ENCODE data around the gene XKR8. TPM values are rescaled to one million over a fixed set of nuclear protein-coding genes. Genes with fewer than 3 reads are reported as not detected.

The XKR8 gene
- total RNA-seq, 1 experiment from 2014 or later: 17.2 TPM

DNA sequence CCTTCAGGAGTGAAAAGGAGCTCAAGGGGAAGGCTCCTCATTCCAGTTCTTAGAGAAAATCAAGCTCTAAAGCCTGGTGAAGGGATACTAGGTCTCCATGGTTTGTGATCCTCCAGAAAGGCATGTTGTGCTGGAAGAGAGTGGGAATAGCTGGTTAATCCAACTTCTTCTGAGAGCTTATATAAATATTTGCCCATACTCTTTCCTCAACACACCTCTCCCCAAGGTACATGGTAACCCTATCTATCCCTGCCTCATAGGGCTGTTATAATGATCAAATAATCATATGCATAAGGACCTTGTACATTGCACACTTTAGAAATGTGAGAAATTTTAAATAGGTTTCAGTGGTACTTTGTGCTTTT, 14.6 kb downstream of the XKR8 start:
- H3K4me3 Mint-ChIP-seq: no peak overlapping the region
- H4K91ac ChIP-seq (ENCODE audit: insufficient read length, low read depth, low read length): no peak overlapping the region
- no peak overlapping the region for H3K56ac ChIP-seq (ENCODE audit: insufficient read length, low read depth, low read length)
- H3K4me1 ChIP-seq (ENCODE audit: insufficient read depth, low read length): no peaks in the 10 kb centered on the region
- no peaks in the 10 kb centered on the region for H3K4me1 Mint-ChIP-seq
- H3K27ac Mint-ChIP-seq: no peak overlapping the region
- peaks cover 0 to 21% (median 10%) of the 10 kb centered on the region in 3 experiments; a peak in 6 of 7 replicates for H3K36me3 Mint-ChIP-seq (ENCODE audit: insufficient read depth in 1 of 3, low read depth in 3 of 3)
- H3K79me2 ChIP-seq (ENCODE audit: insufficient read depth, low read length): no peaks in the 10 kb centered on the region
- H3K23ac ChIP-seq (ENCODE audit: insufficient read length, low read depth, low read length): no peak overlapping the region
- H3K27me3 Mint-ChIP-seq (ENCODE audit: low read depth): no peaks in the 10 kb centered on the region
- H3K9me3 ChIP-seq (ENCODE audit: control insufficient read depth, low read depth, low read length): no peaks in the 10 kb centered on the region
- no peak overlapping the region for H2BK15ac ChIP-seq (ENCODE audit: low read depth, low read length)
- H3K23me2 ChIP-seq (ENCODE audit: insufficient read length, low read depth, low read length, poor library complexity, severe bottlenecking): no peaks in the 10 kb centered on the region
- H2BK20ac ChIP-seq (ENCODE audit: low read depth, low read length, poor library complexity, severe bottlenecking): no peak overlapping the region
- TF ChIP-seq, protein P1, sequence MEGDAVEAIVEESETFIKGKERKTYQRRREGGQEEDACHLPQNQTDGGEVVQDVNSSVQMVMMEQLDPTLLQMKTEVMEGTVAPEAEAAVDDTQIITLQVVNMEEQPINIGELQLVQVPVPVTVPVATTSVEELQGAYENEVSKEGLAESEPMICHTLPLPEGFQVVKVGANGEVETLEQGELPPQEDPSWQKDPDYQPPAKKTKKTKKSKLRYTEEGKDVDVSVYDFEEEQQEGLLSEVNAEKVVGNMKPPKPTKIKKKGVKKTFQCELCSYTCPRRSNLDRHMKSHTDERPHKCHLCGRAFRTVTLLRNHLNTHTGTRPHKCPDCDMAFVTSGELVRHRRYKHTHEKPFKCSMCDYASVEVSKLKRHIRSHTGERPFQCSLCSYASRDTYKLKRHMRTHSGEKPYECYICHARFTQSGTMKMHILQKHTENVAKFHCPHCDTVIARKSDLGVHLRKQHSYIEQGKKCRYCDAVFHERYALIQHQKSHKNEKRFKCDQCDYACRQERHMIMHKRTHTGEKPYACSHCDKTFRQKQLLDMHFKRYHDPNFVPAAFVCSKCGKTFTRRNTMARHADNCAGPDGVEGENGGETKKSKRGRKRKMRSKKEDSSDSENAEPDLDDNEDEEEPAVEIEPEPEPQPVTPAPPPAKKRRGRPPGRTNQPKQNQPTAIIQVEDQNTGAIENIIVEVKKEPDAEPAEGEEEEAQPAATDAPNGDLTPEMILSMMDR (conservative IDR thresholded peaks at IDR 0.05): no peak
- H2BK12ac ChIP-seq (ENCODE audit: insufficient read length, low read depth, low read length): no peak overlapping the region
- no peak overlapping the region for H2BK120ac ChIP-seq (ENCODE audit: low read depth, low read length, poor library complexity, severe bottlenecking)
- H4K20me1 ChIP-seq (ENCODE audit: control insufficient read depth, insufficient read depth, insufficient read length): no peaks in the 10 kb centered on the region
- H3K9ac ChIP-seq (ENCODE audit: extremely low read depth, insufficient read length, low read length): no peak overlapping the region
- no peak overlapping the region for H2BK5ac ChIP-seq (ENCODE audit: insufficient read length, low read length)
- H3K4ac ChIP-seq (ENCODE audit: low read depth, low read length): no peak overlapping the region
- no peak overlapping the region for H3K18ac ChIP-seq (ENCODE audit: insufficient read length, low read depth, low read length)
- DNase-seq: no peak
- H3K27me3 ChIP-seq (ENCODE audit: insufficient read depth, low read length): no peaks in the 10 kb centered on the region
- no peak overlapping the region for H2AFZ ChIP-seq (ENCODE audit: low read length)
- no peaks in the 10 kb centered on the region for H3K79me1 ChIP-seq (ENCODE audit: insufficient read depth, low read depth, low read length, poor library complexity, severe bottlenecking)
- H3K27ac ChIP-seq (ENCODE audit: insufficient read length, low read depth, low read length): no peak overlapping the region
- H2AK5ac ChIP-seq (ENCODE audit: insufficient read length, low read length): no peak overlapping the region
- H3K9me3 Mint-ChIP-seq: no peaks in the 10 kb centered on the region
- no peak overlapping the region for H4K5ac ChIP-seq (ENCODE audit: insufficient read length, low read depth, low read length)
- H4K8ac ChIP-seq (replicated peaks; ENCODE audit: insufficient read length, low read depth, low read length): no peak overlapping the region
- no peak overlapping the region for H3K4me2 ChIP-seq (ENCODE audit: insufficient read depth, insufficient read length, low read length)
- H3T11ph ChIP-seq (ENCODE audit: low read length): no peak overlapping the region
- no peak overlapping the region for H3K14ac ChIP-seq (ENCODE audit: insufficient read depth, low read length)
